HepG2 (cell line): ENCODE results near the gene HEXD. TPM values are rescaled to one million over a fixed set of nuclear protein-coding genes. Genes with fewer than 3 reads are reported as not detected.

Experiments used
- ETS1 ChIP-seq: sonication (generic); formaldehyde crosslinking; IDR thresholded peaks from 2 replicates; pipeline ENCODE4 v1.4.0; 2020; ENCODE audit warnings: missing genetic modification reagents
- IRF9 ChIP-seq: sonication (generic); formaldehyde crosslinking; IDR thresholded peaks from 2 replicates; pipeline ENCODE4 v1.8.0; 2022; ENCODE audit warnings: missing genetic modification reagents, mild to moderate bottlenecking, borderline replicate concordance
- KAT7 ChIP-seq: IDR thresholded peaks from 2 replicates; pipeline ENCODE4 v1.6.1; 2018; ENCODE audit warnings: borderline replicate concordance, missing compliant biosample characterization
- KDM2A ChIP-seq: sonication (generic); formaldehyde crosslinking; IDR thresholded peaks from 2 replicates; pipeline ENCODE4 v1.4.0; 2020; ENCODE audit warnings: low read depth, missing genetic modification reagents, borderline replicate concordance
- KLF15 ChIP-seq: sonication (generic); formaldehyde crosslinking; IDR thresholded peaks from 2 replicates; pipeline ENCODE4 v1.8.1; 2023; ENCODE audit warnings: borderline replicate concordance, mild to moderate bottlenecking, inconsistent platforms, missing genetic modification reagents, mixed read lengths
- NFRKB ChIP-seq: fragments of 450-650 bp; IDR thresholded peaks from 2 replicates; pipeline ENCODE4 v1.6.1; 2017
- NR1H2 ChIP-seq: sonication (generic); formaldehyde crosslinking; IDR thresholded peaks from 2 replicates; pipeline ENCODE4 v1.8.1; 2022; ENCODE audit warnings: low read depth, missing genetic modification reagents, borderline replicate concordance
- PHF21A ChIP-seq: sonication (generic); formaldehyde crosslinking; IDR thresholded peaks from 2 replicates; pipeline ENCODE4 v1.5.0; 2020; ENCODE audit warnings: mild to moderate bottlenecking, missing genetic modification reagents
- SMAD3 ChIP-seq: sonication (generic); formaldehyde crosslinking; IDR thresholded peaks from 2 replicates; pipeline ENCODE4 v1.4.0; 2020; ENCODE audit warnings: missing genetic modification reagents
- SP2 ChIP-seq: sonication (generic); formaldehyde crosslinking; IDR thresholded peaks from 2 replicates; pipeline ENCODE4 v1.5.1; 2020; ENCODE audit warnings: mild to moderate bottlenecking, missing genetic modification reagents
- THAP9 ChIP-seq: sonication (generic); formaldehyde crosslinking; IDR thresholded peaks from 2 replicates; pipeline ENCODE4; 2020; ENCODE audit warnings: missing genetic modification reagents, mild to moderate bottlenecking, borderline replicate concordance
- ZBTB37 ChIP-seq: sonication (generic); formaldehyde crosslinking; IDR thresholded peaks from 2 replicates; pipeline ENCODE4 v1.4.0; 2020; ENCODE audit warnings: mild to moderate bottlenecking, missing genetic modification reagents
- ZBTB4 ChIP-seq: sonication (generic); formaldehyde crosslinking; IDR thresholded peaks from 2 replicates; pipeline ENCODE4 v1.4.0; 2020; ENCODE audit warnings: missing genetic modification reagents, mild to moderate bottlenecking, borderline replicate concordance
- ZFX ChIP-seq: sonication (generic); formaldehyde crosslinking; IDR thresholded peaks from 2 replicates; pipeline ENCODE4 v1.4.0; 2020; ENCODE audit warnings: mild to moderate bottlenecking, low read depth, missing genetic modification reagents, moderate library complexity
- ZNF274 ChIP-seq: sonication (generic); formaldehyde crosslinking; IDR thresholded peaks from 2 replicates; pipeline ENCODE4 v1.5.1; 2020; ENCODE audit warnings: mild to moderate bottlenecking, missing genetic modification reagents
- ZNF484 ChIP-seq: sonication (generic); formaldehyde crosslinking; IDR thresholded peaks from 2 replicates; pipeline ENCODE4 v1.5.1; 2020; ENCODE audit warnings: mild to moderate bottlenecking, low read depth, missing genetic modification reagents, borderline replicate concordance
- ZNF570 ChIP-seq: sonication (generic); formaldehyde crosslinking; IDR thresholded peaks from 2 replicates; pipeline ENCODE4 v1.4.0; 2020; ENCODE audit warnings: mild to moderate bottlenecking, missing genetic modification reagents, borderline replicate concordance
- polyA plus RNA-seq, 8 experiments: library from polyadenylated mRNA; depleted of rRNA in 3 of 8; stranded (reverse) in 7 of 8; unstranded in 1 of 8; fragments of >200 nt; fragmentation: Illumina TruSeq in 4 of 8; extraction: Trizol in 4 of 8; gene quantifications; 2 replicates each; pipeline versions ENCODE4 v1.2.1 to v1.2.3, GENCODE V29; 2011 to 2016; ENCODE audit warnings: low read depth in 4 of 8, missing spikeins in 1 of 8, mixed read lengths in 1 of 8; ENCODE audit not compliant: insufficient read depth in 1 of 8
- total RNA-seq, 5 experiments: library from RNA; depleted of rRNA; stranded (reverse); fragments of >200 nt; fragmentation: Illumina TruSeq; extraction: Trizol; gene quantifications; 2 replicates each; pipeline ENCODE4 v1.2.3, GENCODE V29; 2016; ENCODE audit warnings: low read depth in 1 of 5

The HEXD gene
- total and polyA plus RNA-seq, 2 of the 13 experiments (the other 11 are each of a cell fraction or from before 2014, with no cell fraction given) = 22.3 to 41.8 TPM

GRCh38 chr17:82370471-82371332 lies 47.4 kb upstream of the HEXD start (continued):
- TF ChIP-seq THAP9 (CRISPR knock-in tag) (peak; percentile 79), NR1H2 (CRISPR knock-in tag) (peak; percentile 85), ZNF274 (peak; percentile 82; the same call in 1 of the 2 replicates), PHF21A (peak; percentile 85), ZBTB37 (CRISPR knock-in tag) (peak; percentile 75; the same call in 1 of the 2 replicates), ZNF570 (CRISPR knock-in tag) (peak; percentile 35; the same call in 1 of the 2 replicates), ZBTB4 (CRISPR knock-in tag) (peak; percentile 97; the same call in 1 of the 2 replicates), NFRKB (no peak), KDM2A (CRISPR knock-in tag) (peak; percentile 67), KLF15 (CRISPR knock-in tag) (peak; percentile 95), ZNF484 (peak; percentile 88; the same call in 1 of the 2 replicates), SP2 (CRISPR knock-in tag) (no peak), KAT7 (CRISPR knock-in tag) (no peak), SMAD3 (CRISPR knock-in tag) (peak; percentile 88), ZFX (CRISPR knock-in tag) (peak; percentile 70), IRF9 (peak; percentile 88; the same call in 1 of the 2 replicates), ETS1 (CRISPR knock-in tag) (0 out of 2 replicates have a peak, but pooled peaks have one; percentile 69)
